CD14-positive monocyte (primary cell): ENCODE data around the gene SYNE1. TPM values are rescaled to one million over a fixed set of nuclear protein-coding genes. Genes with fewer than 3 reads are reported as not detected.

Experiments used
- DNase-seq, 3 donors: peaks; one replicate each; pipeline ENCODE4 v3.0.0-alpha.2; 2011 to 2022
- H2AFZ ChIP-seq: 2 replicates; pipeline ENCODE4 v1.6.0; 2012; ENCODE audit warnings: mild to moderate bottlenecking, low read depth, low read length, inconsistent platforms; ENCODE audit not compliant: insufficient read depth, poor library complexity, severe bottlenecking
- H3K27ac ChIP-seq, 2 donors: 1 replicate in 1 of 2; 2 replicates in 1 of 2; pipeline ENCODE4 v1.5.1; 2012 to 2013; ENCODE audit warnings: low read length in 2 of 2, control low read depth in 1 of 2, inconsistent platforms in 1 of 2, low read depth in 1 of 2, mild to moderate bottlenecking in 1 of 2
- H3K27me3 ChIP-seq, 2 donors: one replicate each; pipeline versions ENCODE4 v1.6.0 to v1.6.1; 2011 to 2013; ENCODE audit warnings: low read length in 2 of 2; ENCODE audit not compliant: control insufficient read depth in 2 of 2, insufficient read depth in 2 of 2
- H3K36me3 ChIP-seq, 2 donors: replicated peaks in 1 of 2; 1 replicate in 1 of 2; 2 replicates in 1 of 2; pipeline versions ENCODE4 v1.5.1 to v1.6.1; 2012 to 2013; ENCODE audit warnings: low read length in 2 of 2, control low read depth in 1 of 2, inconsistent platforms in 1 of 2, mild to moderate bottlenecking in 1 of 2; ENCODE audit not compliant: insufficient read depth in 2 of 2, control insufficient read depth in 1 of 2
- H3K4me1 ChIP-seq, 2 donors: 1 replicate in 1 of 2; 2 replicates in 1 of 2; pipeline versions ENCODE4 v1.5.1 to v1.6.1; 2012 to 2013; ENCODE audit warnings: low read length in 2 of 2, control low read depth in 1 of 2, inconsistent platforms in 1 of 2, mild to moderate bottlenecking in 1 of 2, moderate library complexity in 1 of 2; ENCODE audit not compliant: insufficient read depth in 2 of 2, control insufficient read depth in 1 of 2
- H3K4me2 ChIP-seq: replicated peaks from 2 replicates; pipeline ENCODE3; 2012; ENCODE audit warnings: low read length, moderate library complexity, mild to moderate bottlenecking; ENCODE audit not compliant: poor library complexity, severe bottlenecking; ENCODE audit errors: extremely low read depth
- H3K4me3 ChIP-seq, 3 experiments: fragments of 200-600 bp in 1 of 3; sonication (generic) in 1 of 3; replicated peaks in 1 of 3; 1 replicate in 2 of 3; 2 replicates in 1 of 3; pipeline ENCODE4 v1.5.1; 2011 to 2013; ENCODE audit warnings: low read length in 3 of 3, mild to moderate bottlenecking in 3 of 3, control low read depth in 2 of 3, low read depth in 2 of 3, inconsistent platforms in 1 of 3, moderate library complexity in 1 of 3
- H3K79me2 ChIP-seq: 2 replicates; pipeline ENCODE4 v1.6.0; 2012; ENCODE audit warnings: mild to moderate bottlenecking, control low read depth, inconsistent platforms, low read length, moderate library complexity; ENCODE audit not compliant: insufficient read depth
- H3K9ac ChIP-seq: 2 replicates; pipeline ENCODE4 v1.6.0; 2017; ENCODE audit warnings: low read length, mild to moderate bottlenecking; ENCODE audit not compliant: insufficient read depth, poor library complexity, severe bottlenecking
- H3K9me3 ChIP-seq, 2 donors: replicated peaks in 1 of 2; 1 replicate in 1 of 2; 2 replicates in 1 of 2; pipeline versions ENCODE4 v1.5.1 to v1.6.1; 2012 to 2013; ENCODE audit warnings: low read length in 2 of 2, control low read depth in 1 of 2; ENCODE audit not compliant: control insufficient read depth in 1 of 2, insufficient read depth in 1 of 2
- H4K20me1 ChIP-seq: 2 replicates; pipeline ENCODE4 v1.6.0; 2012; ENCODE audit warnings: mild to moderate bottlenecking, low read length, control low read depth, moderate library complexity; ENCODE audit not compliant: insufficient read depth
- H3K27ac Mint-ChIP-seq, 7 donors: one replicate each; pipeline ENCODE4 v1.8.0; 2020; ENCODE audit warnings: mild to moderate bottlenecking in 7 of 7, mixed read lengths in 7 of 7, moderate library complexity in 6 of 7, inconsistent platforms in 2 of 7
- H3K27me3 Mint-ChIP-seq, 3 donors: one replicate each; pipeline ENCODE4 v1.8.0; 2021 to 2022; ENCODE audit warnings: low read depth in 3 of 3, mild to moderate bottlenecking in 3 of 3, mixed read lengths in 3 of 3, moderate library complexity in 3 of 3, inconsistent platforms in 1 of 3
- H3K36me3 Mint-ChIP-seq, 2 donors: one replicate each; pipeline ENCODE4 v1.8.0; 2020; ENCODE audit warnings: mixed read lengths in 2 of 2, inconsistent platforms in 1 of 2, mild to moderate bottlenecking in 1 of 2
- H3K4me1 Mint-ChIP-seq: one replicate; pipeline ENCODE4 v1.8.0; 2020; ENCODE audit warnings: mild to moderate bottlenecking, mixed read lengths
- H3K4me3 Mint-ChIP-seq, 2 donors: one replicate each; pipeline ENCODE4 v1.8.0; 2020; ENCODE audit warnings: mild to moderate bottlenecking in 2 of 2, mixed read lengths in 2 of 2, moderate library complexity in 1 of 2
- H3K9me3 Mint-ChIP-seq, 7 donors: one replicate each; pipeline ENCODE4 v1.8.0; 2020 to 2022; ENCODE audit warnings: mixed read lengths in 7 of 7, mild to moderate bottlenecking in 6 of 7, moderate library complexity in 6 of 7, inconsistent platforms in 2 of 7
- CTCF ChIP-seq: fragments of 200-600 bp; IDR thresholded peaks from one replicate; pipeline ENCODE4 v1.8.0; 2022; ENCODE audit warnings: antibody characterized with exemption, mild to moderate bottlenecking
- WGBS: methylation state at CpG from one replicate; pipeline ENCODE4 v1.1.5; 2013; ENCODE audit warnings: missing lambda C conversion rate; ENCODE audit not compliant: insufficient coverage; 5-methylcytosine and 5-hydroxymethylcytosine counted together
- intact Hi-C, 2 donors: fragments of 100-400 bp; cut with micrococcal nuclease; formaldehyde crosslinking; loops; one replicate each; pipeline versions ENCODE4 v1.15.0 to v1.15.1; 2023
- polyA plus RNA-seq, 3 donors: library from polyadenylated mRNA; depleted of rRNA in 1 of 3; unstranded in 2 of 3; stranded (reverse) in 1 of 3; fragments of 300-500 nt in 2 of 3; fragments of >200 nt in 1 of 3; fragmentation: Illumina TruSeq in 2 of 3; gene quantifications; 1 replicate in 2 of 3; 2 replicates in 1 of 3; pipeline ENCODE4 v1.2.3, GENCODE V29; 2012 to 2021

SYNE1 gene
- polyA plus RNA-seq, 3 donors, result 3.7 to 24.5 (median 8.1) TPM

DNA sequence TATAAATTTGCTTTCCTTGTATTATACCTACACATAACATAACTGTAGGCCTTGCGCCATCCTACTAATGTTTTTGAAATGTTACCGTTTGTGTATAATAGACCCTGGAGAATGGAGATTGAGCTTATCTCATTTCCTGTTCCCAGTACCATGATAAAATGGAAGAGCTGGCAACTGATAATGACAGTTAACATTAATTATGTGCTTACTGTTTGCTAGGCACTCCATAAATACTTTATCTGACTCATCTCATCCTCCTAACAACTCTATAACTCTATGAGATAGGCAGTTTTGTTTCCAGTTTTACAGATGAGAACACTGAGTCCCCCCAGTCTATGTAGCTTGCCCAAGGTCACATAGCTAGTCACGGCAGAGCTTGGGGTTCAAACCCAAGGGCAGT lies 396.7 kb downstream of the SYNE1 start:
- no peak overlapping the region for H3K4me3 Mint-ChIP-seq
- no peaks in the 10 kb centered on the region for H3K79me2 ChIP-seq
- no peaks in the 10 kb centered on the region for H3K4me1 Mint-ChIP-seq
- no CpG with 5 or more reads among the region's 3 CpGs for WGBS
- H3K27me3 ChIP-seq, result no peaks in the 10 kb centered on the region
- no peaks in the 10 kb centered on the region for H4K20me1 ChIP-seq
- H3K27me3 Mint-ChIP-seq, result no peaks in the 10 kb centered on the region
- H3K36me3 Mint-ChIP-seq, result peaks cover 76 to 78% of the 10 kb centered on the region in 2 donors
- no peak overlapping the region for H3K4me3 ChIP-seq
- H2AFZ ChIP-seq, result no peak overlapping the region
- no peak overlapping the region for H3K4me2 ChIP-seq
- peaks cover 0 to 2% (median 0%) of the 10 kb centered on the region in 7 donors for H3K9me3 Mint-ChIP-seq
- no peak for TF ChIP-seq CTCF
- H3K27ac ChIP-seq, result no peak overlapping the region
- no peaks in the 10 kb centered on the region for H3K9me3 ChIP-seq
- peaks cover 66 to 96% of the 10 kb centered on the region in 2 donors for H3K36me3 ChIP-seq
- H3K4me1 ChIP-seq, result no peaks in the 10 kb centered on the region
- no peak overlapping the region for H3K9ac ChIP-seq
- DNase-seq, result no peak
- intact Hi-C loops, result no loop called here
- no peak overlapping the region for H3K27ac Mint-ChIP-seq

GRCh38 chr6:152236370-152237097 lies 400.6 kb downstream of the SYNE1 start:
- H3K27ac Mint-ChIP-seq, result no peak overlapping the region
- Histone ChIP-seq H3K4me3 (no peak overlapping the region), H3K27me3 (no peaks in the 10 kb centered on the region), H3K9ac (no peak overlapping the region), H2AFZ (no peak overlapping the region), H3K9me3 (no peaks in the 10 kb centered on the region), H4K20me1 (no peaks in the 10 kb centered on the region), H3K27ac (no peak overlapping the region), H3K4me1 (no peaks in the 10 kb centered on the region), H3K36me3 (peaks cover 69 to 94% of the 10 kb centered on the region in 2 donors), H3K79me2 (no peaks in the 10 kb centered on the region), H3K4me2 (no peak overlapping the region)
- intact Hi-C loops, result no loop called here
- DNase-seq, result no peak
- H3K9me3 Mint-ChIP-seq, result peaks cover 0 to 2% (median 0%) of the 10 kb centered on the region in 7 donors
- peaks cover 78 to 84% of the 10 kb centered on the region in 2 donors for H3K36me3 Mint-ChIP-seq
- H3K4me1 Mint-ChIP-seq, result no peaks in the 10 kb centered on the region
- no peak for TF ChIP-seq CTCF
- H3K4me3 Mint-ChIP-seq, result no peak overlapping the region
- no peaks in the 10 kb centered on the region for H3K27me3 Mint-ChIP-seq
- 91% methylated on average over 8 of the region's 8 CpGs for WGBS
